GM12892 (cell line): Measurements from ENCODE around the gene NCAPD2.

Source experiments
- POLR2A ChIP-seq: IDR thresholded peaks from 2 replicates; pipeline ENCODE4 v1.6.1; 2011; ENCODE audit warnings: low read depth, low read length, control low read depth
- POLR2AphosphoS5 ChIP-seq: IDR thresholded peaks from 2 replicates; pipeline ENCODE4 v1.6.1; 2011; ENCODE audit warnings: low read depth, low read length, control low read depth

DNA sequence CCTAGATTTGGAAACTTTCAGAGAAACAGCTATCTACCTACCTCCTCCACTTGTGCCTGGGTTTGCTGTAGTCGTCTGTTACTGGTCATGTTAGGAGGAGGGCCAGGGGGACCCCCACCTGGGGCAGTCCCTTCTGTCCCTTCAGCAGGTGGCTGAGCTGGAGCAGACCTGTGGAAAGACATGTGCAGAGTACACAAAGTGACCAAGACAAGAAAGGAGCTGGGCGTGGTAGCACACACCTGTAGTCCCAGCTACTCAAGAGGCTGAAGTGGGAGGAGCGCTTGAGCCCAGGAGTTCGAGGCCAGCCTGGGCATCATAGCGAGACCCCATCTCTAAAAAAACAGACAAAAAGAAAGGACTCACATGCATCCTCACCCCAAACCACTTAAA lies 27.7 kb upstream of the NCAPD2 start:
- TF ChIP-seq POLR2AphosphoS5 (no peak), POLR2A (no peak)
